HepG2 (cell line): ENCODE results near the gene AGAP1.

Experiments used
- BCL3 ChIP-seq: sonication (generic); formaldehyde crosslinking; IDR thresholded peaks from 2 replicates; pipeline ENCODE4 v1.5.1; 2020; ENCODE audit warnings: mild to moderate bottlenecking, missing genetic modification reagents, moderate library complexity
- CBFB ChIP-seq: sonication (generic); formaldehyde crosslinking; IDR thresholded peaks from 2 replicates; pipeline ENCODE4 v1.4.0; 2020; ENCODE audit warnings: missing genetic modification reagents
- CTCF ChIP-seq: sonication (generic); formaldehyde crosslinking; IDR thresholded peaks from 2 replicates; pipeline ENCODE4 v1.5.0; 2020; ENCODE audit warnings: mild to moderate bottlenecking, missing genetic modification reagents, moderate library complexity
- FLYWCH1 ChIP-seq: sonication (generic); formaldehyde crosslinking; IDR thresholded peaks from 2 replicates; pipeline ENCODE4 v1.8.1; 2023; ENCODE audit warnings: mild to moderate bottlenecking, missing genetic modification reagents
- NFKB2 ChIP-seq: sonication (generic); formaldehyde crosslinking; IDR thresholded peaks from 2 replicates; pipeline ENCODE4 v1.4.0; 2020; ENCODE audit warnings: missing genetic modification reagents, borderline replicate concordance
- POLR2AphosphoS5 ChIP-seq: IDR thresholded peaks from 2 replicates; pipeline ENCODE4 v1.6.1; 2012; ENCODE audit warnings: low read depth, low read length
- REST ChIP-seq, 2 experiments: IDR thresholded peaks; 2 replicates each; pipeline ENCODE4 v1.6.1; 2011 to 2012; ENCODE audit warnings: low read length in 2 of 2, borderline replicate concordance in 1 of 2, low read depth in 1 of 2, mild to moderate bottlenecking in 1 of 2, moderate library complexity in 1 of 2
- RFXANK ChIP-seq: IDR thresholded peaks from 2 replicates; pipeline ENCODE4 v1.6.1; 2016
- SYNCRIP ChIP-seq: fragments of 200-400 bp; formaldehyde crosslinking; IDR thresholded peaks from 2 replicates; pipeline ENCODE4 v1.6.1; 2018; ENCODE audit warnings: mild to moderate bottlenecking, low read depth, low read length; ENCODE audit not compliant: insufficient read depth
- THRA ChIP-seq: sonication (generic); formaldehyde crosslinking; IDR thresholded peaks from 2 replicates; pipeline ENCODE4 v1.4.0; 2020; ENCODE audit warnings: missing genetic modification reagents, borderline replicate concordance
- ZNF747 ChIP-seq: sonication (generic); formaldehyde crosslinking; IDR thresholded peaks from 2 replicates; pipeline ENCODE4 v1.8.1; 2023; ENCODE audit warnings: missing genetic modification reagents, mild to moderate bottlenecking, borderline replicate concordance

- no peak for TF ChIP-seq CBFB (CRISPR knock-in tag)
- no peak for TF ChIP-seq REST (IDR thresholded peaks at IDR 0.05; ENCODE audit: borderline replicate concordance in 1 of 2, low read depth in 1 of 2, low read length in 2 of 2)
- TF ChIP-seq POLR2AphosphoS5, result no peak
- no peak for TF ChIP-seq ZNF747 (CRISPR knock-in tag)
- TF ChIP-seq CTCF (CRISPR knock-in tag), result no peak
- no peak for TF ChIP-seq FLYWCH1 (CRISPR knock-in tag)
- no peak for TF ChIP-seq SYNCRIP
- TF ChIP-seq THRA (CRISPR knock-in tag), result no peak
- no peak for TF ChIP-seq NFKB2 (CRISPR knock-in tag)
- TF ChIP-seq BCL3 (CRISPR knock-in tag), result no peak
- TF ChIP-seq RFXANK, result no peak
Measured at GRCh38 chr2:235856151-235856854, 362.5 kb downstream of the AGAP1 start.
